Stomach smooth muscle (tissue), 2 donors: ENCODE results near the gene MACF1.

Experiments
- H3K27ac ChIP-seq: one replicate; pipeline ENCODE4 v1.7.0; 2013; ENCODE audit warnings: mild to moderate bottlenecking, low read length, inconsistent platforms
- H3K27me3 ChIP-seq, 2 donors: one replicate each; pipeline ENCODE4 v1.7.0; 2013; ENCODE audit warnings: low read length in 2 of 2; ENCODE audit not compliant: insufficient read depth in 2 of 2, control insufficient read depth in 1 of 2
- H3K36me3 ChIP-seq, 2 donors: one replicate each; pipeline ENCODE4 v1.7.0; 2013; ENCODE audit warnings: low read length in 2 of 2; ENCODE audit not compliant: control insufficient read depth in 2 of 2, insufficient read depth in 2 of 2
- H3K4me1 ChIP-seq: one replicate; pipeline ENCODE4 v1.7.0; 2013; ENCODE audit warnings: low read length; ENCODE audit not compliant: control insufficient read depth, insufficient read depth
- H3K4me3 ChIP-seq, 2 donors: one replicate each; pipeline ENCODE4 v1.7.0; 2013; ENCODE audit warnings: low read length in 2 of 2
- H3K9ac ChIP-seq, 2 donors: one replicate each; pipeline ENCODE4 v1.7.0; 2013; ENCODE audit warnings: low read length in 2 of 2, mild to moderate bottlenecking in 1 of 2
- H3K9me3 ChIP-seq, 2 donors: one replicate each; pipeline ENCODE4 v1.7.0; 2013; ENCODE audit warnings: low read length in 2 of 2; ENCODE audit not compliant: control insufficient read depth in 2 of 2
- donor health status: healthy.
- donor health status: Pancreatic carcinoma.

The MACF1 gene

GRCh38 chr1:39406533-39407450 lies 202.3 kb downstream of the MACF1 start:
- Histone ChIP-seq H3K4me1 (peaks cover 63% of the 10 kb centered on the region), H3K27ac (peak overlapping the region; percentile 90), H3K36me3 (peaks cover 2 to 3% of the 10 kb centered on the region in 2 donors), H3K9ac (peak overlapping the region in 1 of 2 donors; percentile 21), H3K4me3 (no peak overlapping the region), H3K9me3 (no peaks in the 10 kb centered on the region), H3K27me3 (no peaks in the 10 kb centered on the region)

- H3K27me3 ChIP-seq: no peaks in the 10 kb centered on the region
- peaks cover 70% of the 10 kb centered on the region for H3K4me1 ChIP-seq
- H3K9me3 ChIP-seq: no peaks in the 10 kb centered on the region
- H3K4me3 ChIP-seq: peak overlapping the region; percentile 71 to 82
- H3K36me3 ChIP-seq: peaks cover 4 to 5% of the 10 kb centered on the region in 2 donors
- peak overlapping the region; percentile 90 for H3K27ac ChIP-seq
- H3K9ac ChIP-seq: peak overlapping the region; percentile 21 to 86
These were observed 203.0 kb downstream of the MACF1 start for GRCh38 chr1:39407510-39407895.

- Histone ChIP-seq H3K9ac (peak overlapping the region; percentile 82 to 86), H3K27ac (peak overlapping the region; percentile 90), H3K4me3 (peak overlapping the region; percentile 71 to 82), H3K4me1 (peaks cover 76% of the 10 kb centered on the region), H3K36me3 (peaks cover 9 to 10% of the 10 kb centered on the region in 2 donors), H3K9me3 (no peaks in the 10 kb centered on the region), H3K27me3 (no peaks in the 10 kb centered on the region)
These were observed 203.6 kb downstream of the MACF1 start for GRCh38 chr1:39407896-39408640.

DNA sequence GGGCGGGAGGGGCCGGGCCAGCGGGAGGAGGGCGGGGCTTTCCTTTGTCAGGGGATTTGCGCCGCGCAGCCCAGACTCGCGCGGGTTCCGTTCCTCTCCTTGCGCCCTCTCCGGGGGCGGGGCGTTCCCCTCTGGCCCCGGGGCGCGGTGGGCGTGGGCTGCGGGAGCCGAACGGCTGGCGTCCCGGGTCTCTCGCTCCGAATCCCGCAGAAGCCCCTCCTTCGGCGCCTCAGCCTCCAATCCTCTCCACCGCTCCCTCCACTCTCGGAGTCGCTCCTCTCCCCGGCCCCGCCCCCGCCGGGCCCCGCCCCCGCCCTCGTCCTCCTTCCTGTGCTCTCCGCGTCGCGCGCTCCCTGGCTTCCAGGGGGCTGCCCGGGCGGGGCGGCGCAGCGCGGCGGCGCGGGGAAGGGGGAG lies 204.2 kb downstream of the MACF1 start:
- peak overlapping the region; percentile 90 for H3K27ac ChIP-seq

DNA sequence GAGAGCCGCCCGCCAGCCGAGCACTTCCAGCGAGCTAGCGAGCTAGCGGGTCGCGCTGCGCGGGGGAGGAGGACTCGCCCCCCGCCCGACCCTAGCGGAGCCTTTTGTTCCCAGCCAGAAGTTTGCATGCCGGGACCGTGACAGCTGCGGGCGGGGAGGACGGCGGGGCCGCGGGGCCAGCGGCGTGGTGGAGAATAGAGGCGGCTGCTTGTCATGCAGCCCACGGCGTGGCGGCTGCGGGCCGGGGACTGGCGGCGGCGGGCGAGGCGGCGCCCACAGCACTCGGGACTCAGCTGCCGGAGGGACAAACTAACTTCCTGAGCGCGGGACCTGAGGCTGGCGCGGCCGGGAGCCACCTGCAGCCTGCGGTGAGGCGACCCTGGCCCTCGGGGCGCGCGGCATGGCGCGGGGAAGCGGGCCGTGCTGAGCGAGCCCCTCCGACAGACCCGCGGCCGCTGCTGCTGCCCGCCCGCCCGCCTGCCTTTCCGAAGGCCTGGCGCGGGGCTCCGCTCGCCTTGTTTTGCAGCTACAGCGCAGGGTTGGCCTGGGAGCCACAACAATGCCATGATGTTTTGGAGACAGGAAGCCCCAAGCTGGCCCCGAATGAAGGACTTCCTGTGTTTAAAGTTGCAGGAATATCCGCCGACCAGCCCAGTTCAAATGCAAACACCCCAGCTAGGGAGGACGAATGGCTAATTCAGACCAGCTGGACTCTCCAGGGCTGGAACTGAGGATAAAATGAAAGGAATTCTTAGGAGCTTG lies 204.7 kb downstream of the MACF1 start:
- H3K9ac ChIP-seq: peak overlapping the region; percentile 58 to 64
- H3K27ac ChIP-seq: peak overlapping the region; percentile 81
- H3K4me3 ChIP-seq: peak overlapping the region; percentile 78 to 83
- peaks cover 9 to 13% of the 10 kb centered on the region in 2 donors for H3K36me3 ChIP-seq
- H3K9me3 ChIP-seq: no peaks in the 10 kb centered on the region
- H3K4me1 ChIP-seq: peaks cover 84% of the 10 kb centered on the region
- H3K27me3 ChIP-seq: no peaks in the 10 kb centered on the region

More for the DNA sequence above, 204.2 kb downstream of the MACF1 start:
- Histone ChIP-seq H3K9ac (peak overlapping the region in 1 of 2 donors; percentile 86), H3K9me3 (no peaks in the 10 kb centered on the region), H3K4me1 (peaks cover 78% of the 10 kb centered on the region), H3K36me3 (peaks cover 9 to 10% of the 10 kb centered on the region in 2 donors), H3K4me3 (peak overlapping the region; percentile 82 to 83), H3K27me3 (no peaks in the 10 kb centered on the region)

DNA sequence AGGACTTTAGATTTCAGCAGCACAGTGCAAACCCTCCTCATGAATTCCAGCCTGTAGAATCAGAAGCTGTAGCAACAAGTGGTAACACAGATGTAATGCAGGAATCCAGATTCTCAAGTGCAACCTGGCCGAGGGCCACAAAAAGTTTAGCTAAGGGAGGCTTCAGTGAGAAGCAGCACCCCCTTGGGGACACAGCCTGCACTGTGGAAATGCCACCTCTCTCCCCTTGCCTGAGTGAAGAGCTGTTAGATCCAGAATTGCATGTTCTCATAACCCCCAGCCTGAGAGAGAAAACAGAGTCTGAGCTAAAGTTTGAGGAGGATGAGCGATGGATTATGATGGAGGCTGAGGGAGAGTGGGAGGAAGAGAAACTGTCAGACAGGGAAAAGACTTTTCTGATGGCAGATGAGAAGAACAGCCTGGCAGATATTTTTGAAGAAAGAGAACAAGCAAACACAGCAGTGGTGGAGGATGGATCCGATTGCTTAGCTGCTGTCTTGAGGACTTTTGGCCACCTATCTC lies 206.5 kb downstream of the MACF1 start:
- Histone ChIP-seq H3K9ac (peak overlapping the region; percentile 61 to 74), H3K4me3 (peak overlapping the region; percentile 78 to 83), H3K9me3 (no peaks in the 10 kb centered on the region), H3K27me3 (no peaks in the 10 kb centered on the region), H3K27ac (peak overlapping the region; percentile 81), H3K4me1 (peaks cover 78% of the 10 kb centered on the region), H3K36me3 (peaks cover 9 to 16% of the 10 kb centered on the region in 2 donors)

DNA sequence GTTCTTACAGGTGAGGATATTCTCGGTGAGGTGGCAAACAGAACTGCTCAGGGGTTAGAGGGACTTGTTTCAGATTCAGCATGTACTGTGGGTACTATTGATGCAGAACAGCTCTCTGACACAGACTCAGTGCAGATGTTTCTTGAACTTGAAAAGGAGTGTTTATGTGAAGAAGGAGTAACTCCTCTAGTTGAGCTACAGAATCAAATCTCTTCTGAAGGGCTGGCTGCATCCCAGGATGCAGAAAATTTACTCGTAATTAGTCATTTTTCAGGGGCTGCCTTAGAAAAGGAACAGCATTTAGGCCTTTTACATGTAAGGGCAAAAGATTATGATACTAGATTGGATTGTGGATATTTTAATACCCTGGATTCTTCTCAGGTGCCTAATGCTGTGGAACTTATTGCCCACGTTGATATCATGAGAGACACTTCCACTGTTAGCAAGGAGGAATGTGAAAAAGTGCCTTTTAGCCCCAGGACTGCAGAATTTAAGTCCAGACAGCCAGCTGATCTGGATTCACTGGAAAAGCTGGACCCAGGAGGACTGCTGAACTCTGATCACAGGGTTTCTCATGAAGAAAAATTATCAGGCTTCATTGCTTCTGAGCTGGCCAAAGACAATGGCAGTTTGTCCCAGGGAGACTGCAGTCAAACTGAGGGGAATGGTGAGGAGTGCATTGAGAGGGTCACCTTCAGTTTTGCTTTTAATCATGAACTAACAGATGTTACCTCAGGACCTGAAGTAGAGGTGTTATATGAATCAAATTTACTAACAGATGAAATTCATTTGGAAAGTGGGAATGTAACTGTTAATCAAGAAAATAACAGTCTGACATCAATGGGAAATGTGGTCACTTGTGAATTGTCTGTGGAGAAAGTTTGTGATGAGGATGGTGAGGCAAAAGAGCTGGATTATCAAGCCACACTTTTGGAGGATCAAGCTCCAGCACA lies 207.3 kb downstream of the MACF1 start:
- peak overlapping the region; percentile 61 to 74 for H3K9ac ChIP-seq
- peak overlapping the region; percentile 81 for H3K27ac ChIP-seq

GRCh38 chr1:39412892-39413291 lies 208.4 kb downstream of the MACF1 start:
- Histone ChIP-seq H3K4me3 (peak overlapping the region; percentile 29 to 78), H3K27ac (no peak overlapping the region), H3K36me3 (peaks cover 9 to 16% of the 10 kb centered on the region in 2 donors), H3K9me3 (no peaks in the 10 kb centered on the region), H3K9ac (peak overlapping the region in 1 of 2 donors; percentile 6), H3K27me3 (no peaks in the 10 kb centered on the region), H3K4me1 (peaks cover 62% of the 10 kb centered on the region)

More for the DNA sequence above, 207.3 kb downstream of the MACF1 start:
- peaks cover 9 to 16% of the 10 kb centered on the region in 2 donors for H3K36me3 ChIP-seq
- H3K4me3 ChIP-seq: peak overlapping the region; percentile 78 to 83
- peaks cover 71% of the 10 kb centered on the region for H3K4me1 ChIP-seq
- H3K27me3 ChIP-seq: no peaks in the 10 kb centered on the region
- no peaks in the 10 kb centered on the region for H3K9me3 ChIP-seq

DNA sequence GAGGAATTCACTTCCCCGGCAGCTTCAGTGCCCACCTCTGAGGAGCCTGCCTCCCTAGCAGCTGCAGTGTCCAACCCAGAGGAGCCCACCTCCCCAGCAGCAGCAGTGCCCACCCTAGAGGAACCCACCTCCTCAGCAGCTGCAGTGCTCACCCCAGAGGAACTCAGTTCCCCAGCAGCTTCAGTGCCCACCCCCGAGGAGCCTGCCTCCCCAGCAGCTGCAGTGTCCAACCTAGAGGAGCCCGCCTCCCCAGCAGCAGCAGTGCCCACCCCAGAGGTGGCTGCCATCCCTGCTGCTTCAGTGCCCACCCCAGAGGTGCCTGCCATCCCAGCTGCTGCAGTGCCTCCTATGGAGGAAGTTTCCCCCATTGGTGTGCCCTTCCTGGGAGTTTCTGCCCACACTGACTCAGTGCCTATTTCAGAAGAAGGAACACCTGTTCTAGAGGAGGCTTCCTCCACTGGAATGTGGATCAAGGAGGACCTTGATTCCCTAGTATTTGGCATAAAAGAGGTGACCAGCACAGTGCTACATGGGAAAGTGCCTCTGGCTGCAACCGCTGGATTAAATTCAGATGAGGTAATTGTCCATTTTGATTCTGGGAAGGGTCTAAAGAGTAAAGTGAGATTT lies 209.5 kb downstream of the MACF1 start:
- Histone ChIP-seq H3K9me3 (no peaks in the 10 kb centered on the region), H3K27ac (no peak overlapping the region), H3K27me3 (no peaks in the 10 kb centered on the region), H3K9ac (no peak overlapping the region), H3K4me3 (peak overlapping the region; percentile 48 to 52), H3K4me1 (peaks cover 63% of the 10 kb centered on the region), H3K36me3 (peaks cover 9 to 16% of the 10 kb centered on the region in 2 donors)
